A204.1 (cell line): ENCODE data around the gene PIP5K1C.

Experiments
- FAIRE-seq: peaks from 2 replicates; lab custom pipeline; 2012; peaks lifted over from hg19 to GRCh38; lab: Jason Lieb, UNC

Gene PIP5K1C

GRCh38 chr19:3700242-3701032 lies at the start of gene PIP5K1C:
TSS of gene PIP5K1C (minus strand) at chr19:3700468. CDS start at chr19:3700390, 78 bp downstream.
- FAIRE-seq: no peak

- FAIRE-seq: no peak
Observed at GRCh38 chr19:3748965-3749364, 48.7 kb upstream of the PIP5K1C start.

- FAIRE-seq: no peak
Observed at GRCh38 chr19:3746371-3747056, 46.2 kb upstream of the PIP5K1C start.

GRCh38 chr19:3745363-3746045 lies 45.2 kb upstream of the PIP5K1C start:
- no peak for FAIRE-seq

- no peak for FAIRE-seq
Observed at GRCh38 chr19:3743486-3743885, 43.2 kb upstream of the PIP5K1C start.

- no peak for FAIRE-seq
Observed at GRCh38 chr19:3740431-3740830, 40.2 kb upstream of the PIP5K1C start.

GRCh38 chr19:3738477-3739220 lies 38.4 kb upstream of the PIP5K1C start:
- no peak for FAIRE-seq

GRCh38 chr19:3737487-3738205 lies 37.4 kb upstream of the PIP5K1C start:
- no peak for FAIRE-seq

- no peak for FAIRE-seq
Observed at GRCh38 chr19:3736106-3736724, 35.9 kb upstream of the PIP5K1C start.

- no peak for FAIRE-seq
Observed at GRCh38 chr19:3734310-3734600, 34.0 kb upstream of the PIP5K1C start.

GRCh38 chr19:3733549-3734309 lies 33.5 kb upstream of the PIP5K1C start:
- FAIRE-seq: no peak

- no peak for FAIRE-seq
Observed at GRCh38 chr19:3732108-3732507, 31.8 kb upstream of the PIP5K1C start.

- FAIRE-seq: no peak
Observed at GRCh38 chr19:3730457-3730958, 30.2 kb upstream of the PIP5K1C start.

- FAIRE-seq: no peak
Observed at GRCh38 chr19:3725640-3726310, 25.5 kb upstream of the PIP5K1C start.

- FAIRE-seq: no peak
Observed at GRCh38 chr19:3725121-3725520, 24.9 kb upstream of the PIP5K1C start.

- FAIRE-seq: no peak
Observed at GRCh38 chr19:3723883-3724282, 23.6 kb upstream of the PIP5K1C start.

- FAIRE-seq: no peak
Observed at GRCh38 chr19:3723110-3723488, 22.8 kb upstream of the PIP5K1C start.

- no peak for FAIRE-seq
Observed at GRCh38 chr19:3722443-3723109, 22.3 kb upstream of the PIP5K1C start.

GRCh38 chr19:3721887-3722442 lies 21.7 kb upstream of the PIP5K1C start:
- no peak for FAIRE-seq
